Measurements from ENCODE around the gene CCNYL1.
"Not testable (repeated sequence)": the region's sequence is repeated elsewhere in the genome, so short reads cannot be mapped to it uniquely, and the experiment has no call there.

Gene CCNYL1

GRCh38 chr2:207743514-207743913 is 32.1 kb downstream of the CCNYL1 start:
- no peak for DNase-seq

GRCh38 chr2:207744050-207744449 is 32.6 kb downstream of the CCNYL1 start:
- DNase-seq, result no peak

- no peak for DNase-seq
Observed at GRCh38 chr2:207744451-207744850, 33.0 kb downstream of the CCNYL1 start.

- peak; percentile 46 for DNase-seq
Observed at GRCh38 chr2:207746131-207746530, 34.7 kb downstream of the CCNYL1 start.

- no peak for DNase-seq
Observed at GRCh38 chr2:207747653-207748560, 36.5 kb downstream of the CCNYL1 start.

- DNase-seq, result no peak
Observed at GRCh38 chr2:207748993-207749392, 37.6 kb downstream of the CCNYL1 start.

- peak; percentile 7 for DNase-seq
Observed at GRCh38 chr2:207749873-207750272, 38.4 kb downstream of the CCNYL1 start.

GRCh38 chr2:207750345-207750744 is 38.9 kb downstream of the CCNYL1 start:
- peak; percentile 37 for DNase-seq

GRCh38 chr2:207750876-207751275 is 39.4 kb downstream of the CCNYL1 start:
- no peak for DNase-seq

- not testable (repeated sequence) for DNase-seq
Observed at GRCh38 chr2:207753688-207754087, 42.2 kb downstream of the CCNYL1 start.

- DNase-seq, result no peak
Observed at GRCh38 chr2:207754498-207755383, 43.3 kb downstream of the CCNYL1 start.

- no peak for DNase-seq
Observed at GRCh38 chr2:207758025-207758424, 46.6 kb downstream of the CCNYL1 start.

- no peak for DNase-seq
Observed at GRCh38 chr2:207759890-207760289, 48.5 kb downstream of the CCNYL1 start.

GRCh38 chr2:207760453-207760852 is 49.0 kb downstream of the CCNYL1 start:
- no peak for DNase-seq

- not testable (repeated sequence) for DNase-seq
Observed at GRCh38 chr2:207761426-207761825, 50.0 kb downstream of the CCNYL1 start.

GRCh38 chr2:207762146-207762545 is 50.7 kb downstream of the CCNYL1 start:
- no peak for DNase-seq

GRCh38 chr2:207763303-207763917 is 52.0 kb downstream of the CCNYL1 start:
- no peak for DNase-seq

- DNase-seq, result no peak
Observed at GRCh38 chr2:207764096-207764630, 52.7 kb downstream of the CCNYL1 start.

- DNase-seq, result no peak
Observed at GRCh38 chr2:207765547-207765946, 54.1 kb downstream of the CCNYL1 start.

- no peak for DNase-seq
Observed at GRCh38 chr2:207766041-207766551, 54.7 kb downstream of the CCNYL1 start.

GRCh38 chr2:207766697-207767460 is 55.4 kb downstream of the CCNYL1 start:
- no peak for DNase-seq
